H9 (cell line): ENCODE results near the gene LASP1NB.

Source experiments
- DNase-seq: peaks from one replicate; pipeline ENCODE4 v3.0.0-alpha.2; 2017
- H2AFZ ChIP-seq: one replicate; pipeline ENCODE4 v1.6.1; 2013; ENCODE audit warnings: mild to moderate bottlenecking, low read length, control low read depth, moderate library complexity
- H2AK5ac ChIP-seq: 2 replicates; pipeline ENCODE4 v1.6.1; 2013; ENCODE audit warnings: low read length, control low read depth, mixed read lengths; ENCODE audit not compliant: insufficient read length
- H2BK120ac ChIP-seq: one replicate; pipeline ENCODE4 v1.6.1; 2013; ENCODE audit warnings: low read depth, mild to moderate bottlenecking, low read length, control low read depth, inconsistent platforms; ENCODE audit not compliant: poor library complexity, severe bottlenecking
- H2BK12ac ChIP-seq: 2 replicates; pipeline ENCODE4 v1.6.1; 2013; ENCODE audit warnings: low read length, control low read depth, mixed read lengths, low read depth; ENCODE audit not compliant: insufficient read length
- H2BK15ac ChIP-seq: 2 replicates; pipeline ENCODE4 v1.6.1; 2013; ENCODE audit warnings: low read depth, low read length, control low read depth
- H2BK20ac ChIP-seq: one replicate; pipeline ENCODE4 v1.6.1; 2013; ENCODE audit warnings: low read depth, mild to moderate bottlenecking, low read length, control low read depth, inconsistent platforms; ENCODE audit not compliant: poor library complexity, severe bottlenecking
- H2BK5ac ChIP-seq: 2 replicates; pipeline ENCODE4 v1.6.1; 2013; ENCODE audit warnings: low read length, control low read depth, mixed read lengths; ENCODE audit not compliant: insufficient read length
- H3K14ac ChIP-seq: 2 replicates; pipeline ENCODE4 v1.6.1; 2013; ENCODE audit warnings: low read length, control low read depth; ENCODE audit not compliant: insufficient read depth
- H3K18ac ChIP-seq: 2 replicates; pipeline ENCODE4 v1.6.1; 2013; ENCODE audit warnings: low read depth, mild to moderate bottlenecking, mixed read lengths, low read length, control low read depth; ENCODE audit not compliant: insufficient read length
- H3K23ac ChIP-seq: 2 replicates; pipeline ENCODE4 v1.6.1; 2013; ENCODE audit warnings: low read length, control low read depth, mixed read lengths, low read depth; ENCODE audit not compliant: insufficient read length
- H3K23me2 ChIP-seq: 2 replicates; pipeline ENCODE4 v1.6.1; 2013; ENCODE audit warnings: low read depth, mild to moderate bottlenecking, mixed read lengths, low read length, control low read depth; ENCODE audit not compliant: insufficient read length, poor library complexity, severe bottlenecking
- H3K27ac ChIP-seq: 2 replicates; pipeline ENCODE4 v1.5.1; 2013; ENCODE audit warnings: low read length, control low read depth, mixed read lengths, low read depth; ENCODE audit not compliant: insufficient read length
- H3K27me3 ChIP-seq: 2 replicates; pipeline ENCODE4 v1.6.1; 2013; ENCODE audit warnings: low read length, control low read depth, inconsistent platforms; ENCODE audit not compliant: insufficient read depth
- H3K4ac ChIP-seq: 2 replicates; pipeline ENCODE4 v1.6.1; 2013; ENCODE audit warnings: low read depth, mild to moderate bottlenecking, control low read depth, inconsistent platforms, low read length, moderate library complexity
- H3K4me1 ChIP-seq: 2 replicates; pipeline ENCODE4 v1.6.1; 2013; ENCODE audit warnings: low read length, control low read depth, inconsistent platforms; ENCODE audit not compliant: insufficient read depth
- H3K4me2 ChIP-seq: 2 replicates; pipeline ENCODE4 v1.6.1; 2013; ENCODE audit warnings: low read length, control low read depth, mixed read lengths; ENCODE audit not compliant: insufficient read length, insufficient read depth
- H3K56ac ChIP-seq: 2 replicates; pipeline ENCODE4 v1.6.1; 2013; ENCODE audit warnings: low read depth, mild to moderate bottlenecking, mixed read lengths, low read length, control low read depth; ENCODE audit not compliant: insufficient read length
- H3K79me1 ChIP-seq: 2 replicates; pipeline ENCODE4 v1.6.1; 2013; ENCODE audit warnings: low read depth, mild to moderate bottlenecking, moderate library complexity, low read length, control low read depth, inconsistent platforms; ENCODE audit not compliant: insufficient read depth, poor library complexity, severe bottlenecking
- H3K79me2 ChIP-seq: 2 replicates; pipeline ENCODE4 v1.6.1; 2013; ENCODE audit warnings: low read length, control low read depth, inconsistent platforms; ENCODE audit not compliant: insufficient read depth
- H3K9ac ChIP-seq: 2 replicates; pipeline ENCODE4 v1.6.1; 2013; ENCODE audit warnings: low read length, control low read depth, mixed read lengths; ENCODE audit not compliant: insufficient read length; ENCODE audit errors: extremely low read depth
- H3K9me3 ChIP-seq: one replicate; pipeline ENCODE4 v1.6.1; 2013; ENCODE audit warnings: low read depth, low read length, inconsistent platforms; ENCODE audit not compliant: control insufficient read depth
- H3T11ph ChIP-seq: one replicate; pipeline ENCODE4 v1.6.1; 2013; ENCODE audit warnings: mild to moderate bottlenecking, low read length, control low read depth, inconsistent platforms
- H4K20me1 ChIP-seq: one replicate; pipeline ENCODE4 v1.6.1; 2013; ENCODE audit not compliant: control insufficient read depth, insufficient read length, insufficient read depth
- H4K5ac ChIP-seq: 2 replicates; pipeline ENCODE4 v1.6.1; 2013; ENCODE audit warnings: low read depth, mild to moderate bottlenecking, mixed read lengths, low read length, control low read depth; ENCODE audit not compliant: insufficient read length
- H4K8ac ChIP-seq: replicated peaks from 2 replicates; pipeline ENCODE4 v1.6.1; 2013; ENCODE audit warnings: low read length, control low read depth, mixed read lengths, low read depth; ENCODE audit not compliant: insufficient read length
- H4K91ac ChIP-seq: 2 replicates; pipeline ENCODE4 v1.6.1; 2013; ENCODE audit warnings: low read depth, mild to moderate bottlenecking, moderate library complexity, mixed read lengths, low read length, control low read depth; ENCODE audit not compliant: insufficient read length
- H3K27ac Mint-ChIP-seq, 3 experiments: 2 replicates in 2 of 3; 3 replicates in 1 of 3; pipeline ENCODE4 v1.8.0; 2020 to 2021; ENCODE audit warnings: mixed read lengths in 3 of 3, mild to moderate bottlenecking in 1 of 3, moderate library complexity in 1 of 3
- H3K27me3 Mint-ChIP-seq: 2 replicates; pipeline ENCODE4 v1.8.0; 2021; ENCODE audit warnings: low read depth, mild to moderate bottlenecking, moderate library complexity, mixed read lengths
- H3K36me3 Mint-ChIP-seq, 3 experiments: 2 replicates in 2 of 3; 3 replicates in 1 of 3; pipeline ENCODE4 v1.8.0; 2020 to 2021; ENCODE audit warnings: low read depth in 3 of 3, mixed read lengths in 3 of 3; ENCODE audit not compliant: insufficient read depth in 1 of 3
- H3K4me1 Mint-ChIP-seq, 2 experiments: 2 replicates each; pipeline ENCODE4 v1.8.0; 2020; ENCODE audit warnings: mixed read lengths in 2 of 2
- H3K4me3 Mint-ChIP-seq, 2 experiments: 2 replicates in 1 of 2; 3 replicates in 1 of 2; pipeline ENCODE4 v1.8.0; 2020 to 2021; ENCODE audit warnings: mild to moderate bottlenecking in 2 of 2, mixed read lengths in 2 of 2, moderate library complexity in 1 of 2
- H3K9me3 Mint-ChIP-seq, 2 experiments: 2 replicates in 1 of 2; 3 replicates in 1 of 2; pipeline ENCODE4 v1.8.0; 2020; ENCODE audit warnings: mild to moderate bottlenecking in 2 of 2, mixed read lengths in 2 of 2, moderate library complexity in 1 of 2
- WGBS: extraction: QIAGEN DNeasy Blood & Tissue Kit; methylation state at CpG from one replicate; pipeline ENCODE4 v1.1.7; 2013; ENCODE audit warnings: missing lambda C conversion rate, low lambda C conversion rate, mixed read lengths; ENCODE audit not compliant: insufficient read length; ENCODE audit errors: extremely low coverage; 5-methylcytosine and 5-hydroxymethylcytosine counted together
- TF ChIP-seq, protein P1 (sequence below): fragments of 200-600 bp; sonication (generic); conservative IDR thresholded peaks from 3 replicates; pipeline ENCODE4 v1.8.0; 2021; ENCODE audit warnings: antibody characterized with exemption, mild to moderate bottlenecking

The LASP1NB gene

DNA sequence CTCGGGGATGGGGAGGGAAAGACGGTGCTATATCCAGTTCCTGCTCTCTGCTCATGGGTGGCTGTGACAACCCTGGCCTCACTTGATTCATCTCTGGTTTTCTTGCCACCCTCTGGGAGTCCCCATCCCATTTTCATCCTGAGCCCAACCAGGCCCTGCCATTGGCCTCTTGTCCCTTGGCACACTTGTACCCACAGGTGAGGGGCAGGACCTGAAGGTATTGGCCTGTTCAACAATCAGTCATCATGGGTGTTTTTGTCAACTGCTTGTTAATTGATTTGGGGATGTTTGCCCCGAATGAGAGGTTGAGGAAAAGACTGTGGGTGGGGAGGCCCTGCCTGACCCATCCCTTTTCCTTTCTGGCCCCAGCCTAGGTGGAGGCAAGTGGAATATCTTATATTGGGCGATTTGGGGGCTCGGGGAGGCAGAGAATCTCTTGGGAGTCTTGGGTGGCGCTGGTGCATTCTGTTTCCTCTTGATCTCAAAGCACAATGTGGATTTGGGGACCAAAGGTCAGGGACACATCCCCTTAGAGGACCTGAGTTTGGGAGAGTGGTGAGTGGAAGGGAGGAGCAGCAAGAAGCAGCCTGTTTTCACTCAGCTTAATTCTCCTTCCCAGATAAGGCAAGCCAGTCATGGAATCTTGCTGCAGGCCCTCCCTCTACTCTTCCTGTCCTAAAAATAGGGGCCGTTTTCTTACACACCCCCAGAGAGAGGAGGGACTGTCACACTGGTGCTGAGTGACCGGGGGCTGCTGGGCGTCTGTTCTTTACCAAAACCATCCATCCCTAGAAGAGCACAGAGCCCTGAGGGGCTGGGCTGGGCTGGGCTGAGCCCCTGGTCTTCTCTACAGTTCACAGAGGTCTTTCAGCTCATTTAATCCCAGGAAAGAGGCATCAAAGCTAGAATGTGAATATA, 4.8 kb upstream of the LASP1NB start:
- Histone ChIP-seq H2AK5ac (no peak overlapping the region), H4K20me1 (no peaks in the 10 kb centered on the region), H2AFZ (no peak overlapping the region), H3K4me1 (no peaks in the 10 kb centered on the region; the same call in 1 of the 2 replicates), H4K8ac (no peak overlapping the region), H2BK15ac (no peak overlapping the region), H3K23me2 (no peaks in the 10 kb centered on the region), H3K27me3 (no peaks in the 10 kb centered on the region), H3T11ph (no peak overlapping the region), H3K79me2 (no peaks in the 10 kb centered on the region), H2BK12ac (no peak overlapping the region), H3K9me3 (no peaks in the 10 kb centered on the region), H3K56ac (no peak overlapping the region), H3K4ac (no peak overlapping the region), H4K5ac (no peak overlapping the region), H2BK20ac (no peak overlapping the region), H4K91ac (no peak overlapping the region), H3K79me1 (no peaks in the 10 kb centered on the region), H2BK120ac (no peak overlapping the region), H3K14ac (no peak overlapping the region), H3K23ac (no peak overlapping the region), H3K27ac (no peak overlapping the region), H3K9ac (no peak overlapping the region), H2BK5ac (no peak overlapping the region), H3K18ac (no peak overlapping the region), H3K4me2 (no peak overlapping the region)
- TF ChIP-seq, protein P1, sequence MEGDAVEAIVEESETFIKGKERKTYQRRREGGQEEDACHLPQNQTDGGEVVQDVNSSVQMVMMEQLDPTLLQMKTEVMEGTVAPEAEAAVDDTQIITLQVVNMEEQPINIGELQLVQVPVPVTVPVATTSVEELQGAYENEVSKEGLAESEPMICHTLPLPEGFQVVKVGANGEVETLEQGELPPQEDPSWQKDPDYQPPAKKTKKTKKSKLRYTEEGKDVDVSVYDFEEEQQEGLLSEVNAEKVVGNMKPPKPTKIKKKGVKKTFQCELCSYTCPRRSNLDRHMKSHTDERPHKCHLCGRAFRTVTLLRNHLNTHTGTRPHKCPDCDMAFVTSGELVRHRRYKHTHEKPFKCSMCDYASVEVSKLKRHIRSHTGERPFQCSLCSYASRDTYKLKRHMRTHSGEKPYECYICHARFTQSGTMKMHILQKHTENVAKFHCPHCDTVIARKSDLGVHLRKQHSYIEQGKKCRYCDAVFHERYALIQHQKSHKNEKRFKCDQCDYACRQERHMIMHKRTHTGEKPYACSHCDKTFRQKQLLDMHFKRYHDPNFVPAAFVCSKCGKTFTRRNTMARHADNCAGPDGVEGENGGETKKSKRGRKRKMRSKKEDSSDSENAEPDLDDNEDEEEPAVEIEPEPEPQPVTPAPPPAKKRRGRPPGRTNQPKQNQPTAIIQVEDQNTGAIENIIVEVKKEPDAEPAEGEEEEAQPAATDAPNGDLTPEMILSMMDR = no peak
- H3K36me3 Mint-ChIP-seq = peaks cover 15 to 40% (median 32%) of the 10 kb centered on the region in 3 experiments
- DNase-seq = no peak
- peaks cover 21 to 30% of the 10 kb centered on the region in 2 experiments for H3K4me1 Mint-ChIP-seq
- peak overlapping the region in 1 of 3 experiments; percentile 10; a peak in 1 of 7 replicates for H3K27ac Mint-ChIP-seq
- H3K27me3 Mint-ChIP-seq = no peaks in the 10 kb centered on the region; the same call in 1 of the 2 replicates
- no CpG with 5 or more reads among the region's 9 CpGs for WGBS
- H3K9me3 Mint-ChIP-seq = no peaks in the 10 kb centered on the region
- H3K4me3 Mint-ChIP-seq = peak overlapping the region in 1 of 2 experiments; percentile 54; a peak in 1 of 5 replicates
